T47D (cell line): ENCODE data around the gene CEACAM20.
"Not testable (repeated sequence)": the region's sequence is repeated elsewhere in the genome, so short reads cannot be mapped to it uniquely, and the experiment has no call there.

Experiments
- DNase-seq, 2 experiments: peaks; one replicate each; pipeline versions ENCODE4 v3.0.0 to v3.0.0-alpha.2; 2011 to 2012; ENCODE audit warnings: low read depth in 1 of 2, low spot score in 1 of 2
- JUND ChIP-seq: IDR thresholded peaks from 2 replicates; pipeline ENCODE4 v1.6.1; 2012; ENCODE audit warnings: low read depth
- in situ Hi-C: cut with HindIII; loops from 2 replicates; pipeline ENCODE4 v1.10.0; 2016; ENCODE audit warnings: low sequenced_read_pairs, low pct_unique_long_range_greater_than_20kb

Gene CEACAM20

GRCh38 chr19:44498988-44499387, 30.5 kb downstream of the CEACAM20 start:
- no peak for TF ChIP-seq JUND
- in situ Hi-C loops, result no loop called here

GRCh38 chr19:44496711-44497110, 32.8 kb downstream of the CEACAM20 start:
- in situ Hi-C loops, result no loop called here
- DNase-seq, result no peak

More at GRCh38 chr19:44498988-44499387, 30.5 kb downstream of the CEACAM20 start:
- no peak for DNase-seq

GRCh38 chr19:44476559-44477408, 52.7 kb downstream of the CEACAM20 start:
- DNase-seq, result peak in 1 of 2 experiments; percentile 42
- TF ChIP-seq JUND, result no peak
- in situ Hi-C loops, result no loop called here

More at GRCh38 chr19:44496711-44497110, 32.8 kb downstream of the CEACAM20 start:
- TF ChIP-seq JUND, result no peak

DNA sequence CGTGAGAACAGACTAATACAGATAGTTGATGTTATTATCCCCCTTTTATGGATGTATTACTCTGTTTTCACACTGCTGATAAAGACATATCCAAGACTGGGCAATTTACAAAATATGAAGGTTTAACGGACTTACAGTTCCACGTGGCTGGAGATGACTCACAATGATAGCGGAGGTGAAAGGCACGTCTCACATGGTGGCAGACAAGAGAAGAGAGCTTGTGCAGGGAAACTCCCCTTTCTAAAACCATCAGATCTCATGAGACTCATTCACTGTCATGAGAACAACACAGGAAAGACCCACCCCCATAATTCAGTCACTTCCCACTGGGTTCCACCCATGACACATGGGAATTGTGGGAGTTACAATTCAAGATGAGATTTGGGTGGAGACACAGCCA, 60.7 kb downstream of the CEACAM20 start:
- DNase-seq, in situ Hi-C loops: not testable (repeated sequence)

DNA sequence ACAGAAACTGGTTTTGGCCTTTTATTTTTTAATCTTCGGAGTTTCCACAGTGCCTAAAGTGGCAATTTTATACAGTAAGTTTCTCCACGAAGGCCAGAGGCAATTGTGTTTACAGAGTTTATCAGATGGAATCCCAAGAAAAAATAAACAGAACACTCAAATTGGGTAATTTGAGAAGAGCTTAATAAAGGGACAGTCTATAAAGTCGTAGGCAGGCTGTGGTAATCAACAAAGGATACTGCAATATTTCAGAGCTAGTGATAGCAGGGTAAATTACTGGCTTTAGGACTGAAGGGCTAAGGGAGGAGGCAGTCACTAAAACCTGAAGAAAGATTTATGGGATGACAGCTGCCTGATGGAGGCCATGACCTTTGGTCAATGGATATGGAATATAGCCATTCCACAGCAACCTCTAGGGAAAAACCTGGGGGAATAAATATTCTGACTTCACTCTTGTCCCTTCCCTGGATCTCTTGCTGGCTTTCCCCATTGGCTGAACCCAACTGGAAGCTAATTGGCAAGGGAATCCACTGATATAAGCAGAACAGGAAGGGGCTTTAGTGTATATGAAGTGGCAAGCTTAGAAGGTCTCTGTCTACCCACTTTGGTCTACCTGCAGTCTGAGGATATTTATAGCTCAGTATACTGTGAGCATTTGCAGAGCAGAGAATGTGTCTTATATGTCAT, 66.7 kb downstream of the CEACAM20 start:
- in situ Hi-C loops, DNase-seq: not testable (repeated sequence)
